Esophagus squamous epithelium (tissue), 5 donors: Measurements from ENCODE around the gene ANO6. TPM values are rescaled to one million over a fixed set of nuclear protein-coding genes. Genes with fewer than 3 reads are reported as not detected.

Experiments used
- DNase-seq: peaks from one replicate; lab custom pipeline; 2025; lab: John Stamatoyannopoulos, UW
- H3K27ac ChIP-seq, 4 donors: fragments of 200-600 bp; sonication (generic); one replicate each; pipeline ENCODE4 v1.5.1; 2016 to 2019; ENCODE audit warnings: mild to moderate bottlenecking in 1 of 4
- H3K27me3 ChIP-seq, 4 donors: fragments of 200-600 bp; sonication (generic); 1 replicate in 3 of 4; 2 replicates in 1 of 4; pipeline versions ENCODE4 v1.5.1 to v1.6.0; 2017 to 2021; ENCODE audit warnings: antibody characterized with exemption in 1 of 4
- H3K36me3 ChIP-seq, 3 donors: fragments of 200-600 bp; sonication (generic); one replicate each; pipeline ENCODE4 v1.5.1; 2016 to 2019
- H3K4me1 ChIP-seq, 3 donors: fragments of 200-600 bp; sonication (generic); one replicate each; pipeline ENCODE4 v1.5.1; 2017 to 2019
- H3K4me3 ChIP-seq, 4 donors: fragments of 200-600 bp; sonication (generic); 1 replicate in 3 of 4; 2 replicates in 1 of 4; pipeline ENCODE4 v1.5.1; 2016 to 2019; ENCODE audit warnings: mild to moderate bottlenecking in 2 of 4, moderate library complexity in 1 of 4
- H3K9me3 ChIP-seq, 3 donors: fragments of 200-600 bp; sonication (generic); one replicate each; pipeline ENCODE4 v1.5.1; 2016 to 2019
- POLR2A ChIP-seq, 4 donors: fragments of 450-650 bp; IDR thresholded peaks; one replicate each; pipeline ENCODE4 v1.6.1; 2017; ENCODE audit warnings: antibody characterized with exemption in 4 of 4, mild to moderate bottlenecking in 4 of 4, moderate library complexity in 3 of 4
- WGBS, 2 donors: methylation state at CpG; one replicate each; pipeline ENCODE4 v1.1.5; 2018; 5-methylcytosine and 5-hydroxymethylcytosine counted together
- intact Hi-C: fragments of 100-400 bp; cut with DNase I; formaldehyde crosslinking; loops from one replicate; pipeline ENCODE4 v1.15.0; 2022
- total RNA-seq, 4 donors: library from RNA; depleted of rRNA; stranded (reverse); fragments of >200 nt; gene quantifications; one replicate each; pipeline ENCODE4 v1.1.0, GENCODE V29; 2016
- TF ChIP-seq, protein P1 (sequence below), 6 experiments: fragments of 450-650 bp in 4 of 6; fragments of 200-600 bp in 2 of 6; sonication (generic) in 2 of 6; IDR thresholded peaks; one replicate each; pipeline ENCODE4 v1.5.1; 2016 to 2019; ENCODE audit warnings: antibody characterized with exemption in 6 of 6, mild to moderate bottlenecking in 4 of 6, moderate library complexity in 4 of 6
- donor health status: DM: yes; HTN: yes; CAD: no.

The ANO6 gene
- total RNA-seq, 4 donors from 2014 or later, result 13.0 to 40.8 (median 25.1) TPM

DNA sequence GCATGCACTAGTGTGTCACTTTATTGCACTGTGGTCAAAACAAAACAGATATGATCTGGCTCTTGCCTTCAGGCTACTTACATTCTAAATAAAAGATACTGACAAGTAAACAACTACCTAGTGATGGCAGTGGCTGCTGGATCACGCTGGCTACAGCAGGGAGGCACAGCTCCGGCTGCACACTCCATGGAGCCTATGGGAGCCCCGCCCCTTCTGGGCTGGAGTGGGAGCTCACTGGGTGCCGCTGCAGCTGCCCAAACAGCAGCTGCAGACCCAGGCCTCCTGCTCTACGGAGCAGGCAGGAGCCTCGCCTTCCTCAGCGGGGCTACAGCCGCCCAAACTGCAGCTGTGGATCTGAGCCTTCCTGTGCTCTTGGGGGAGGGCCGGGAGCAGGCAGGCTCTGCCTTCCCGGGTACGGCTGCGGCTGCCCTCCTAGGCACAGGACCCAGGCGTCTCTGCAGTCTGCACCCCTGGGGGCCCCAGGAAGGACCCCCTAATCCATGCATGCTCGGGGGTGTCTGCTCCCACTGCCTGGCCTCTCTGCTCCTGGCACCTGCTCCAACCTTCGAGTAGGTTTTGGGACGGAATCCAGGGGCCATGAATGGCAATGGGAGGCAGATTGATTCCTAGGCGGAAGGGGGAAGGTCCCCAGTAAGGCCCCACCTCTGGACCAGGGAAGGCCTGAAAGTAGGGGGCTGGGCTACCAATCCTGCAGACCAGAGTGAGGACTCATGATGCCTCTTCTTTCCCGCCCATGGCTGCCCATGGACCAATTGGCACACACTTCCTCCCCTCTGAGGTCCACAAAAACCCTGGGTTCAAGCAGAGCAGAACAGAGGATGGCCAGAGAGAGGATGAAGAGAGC lies 253.1 kb downstream of the ANO6 start:
- H3K27ac ChIP-seq, result no peak overlapping the region
- 53% methylated on average over 2 of the region's 18 CpGs; no CpG with 5 or more reads in 1 of the 2 donors for WGBS, 2 donors
- DNase-seq, result no peak

DNA sequence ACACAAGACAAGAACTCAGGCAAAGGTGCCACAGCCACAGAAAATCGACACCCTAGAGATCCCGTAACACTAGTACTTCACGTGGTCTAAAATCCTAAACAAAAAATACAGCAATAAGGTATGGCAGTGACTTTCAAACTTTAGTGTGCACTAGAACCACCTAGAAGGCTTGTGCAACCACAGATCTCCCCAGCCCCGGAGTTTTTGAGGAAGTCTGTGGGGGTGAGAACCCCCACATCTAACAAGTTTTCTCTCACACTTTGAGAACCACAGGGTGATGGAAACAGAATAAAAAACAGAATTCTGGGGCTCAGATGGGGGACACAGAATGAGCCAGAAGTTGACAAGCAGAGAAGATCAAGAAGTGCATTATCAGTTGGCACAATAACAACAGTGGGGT lies 254.0 kb downstream of the ANO6 start:
- Histone ChIP-seq H3K4me1 (no peaks in the 10 kb centered on the region), H3K9me3 (no peaks in the 10 kb centered on the region), H3K27ac (no peak overlapping the region), H3K36me3 (no peaks in the 10 kb centered on the region), H3K4me3 (no peak overlapping the region), H3K27me3 (peaks cover 0 to 14% (median 0%) of the 10 kb centered on the region in 4 donors)
- DNase-seq, result no peak
- TF ChIP-seq POLR2A (IDR thresholded peaks at IDR 0.05), result no peak
- TF ChIP-seq, protein P1, sequence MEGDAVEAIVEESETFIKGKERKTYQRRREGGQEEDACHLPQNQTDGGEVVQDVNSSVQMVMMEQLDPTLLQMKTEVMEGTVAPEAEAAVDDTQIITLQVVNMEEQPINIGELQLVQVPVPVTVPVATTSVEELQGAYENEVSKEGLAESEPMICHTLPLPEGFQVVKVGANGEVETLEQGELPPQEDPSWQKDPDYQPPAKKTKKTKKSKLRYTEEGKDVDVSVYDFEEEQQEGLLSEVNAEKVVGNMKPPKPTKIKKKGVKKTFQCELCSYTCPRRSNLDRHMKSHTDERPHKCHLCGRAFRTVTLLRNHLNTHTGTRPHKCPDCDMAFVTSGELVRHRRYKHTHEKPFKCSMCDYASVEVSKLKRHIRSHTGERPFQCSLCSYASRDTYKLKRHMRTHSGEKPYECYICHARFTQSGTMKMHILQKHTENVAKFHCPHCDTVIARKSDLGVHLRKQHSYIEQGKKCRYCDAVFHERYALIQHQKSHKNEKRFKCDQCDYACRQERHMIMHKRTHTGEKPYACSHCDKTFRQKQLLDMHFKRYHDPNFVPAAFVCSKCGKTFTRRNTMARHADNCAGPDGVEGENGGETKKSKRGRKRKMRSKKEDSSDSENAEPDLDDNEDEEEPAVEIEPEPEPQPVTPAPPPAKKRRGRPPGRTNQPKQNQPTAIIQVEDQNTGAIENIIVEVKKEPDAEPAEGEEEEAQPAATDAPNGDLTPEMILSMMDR (IDR thresholded peaks at IDR 0.05), result no peak
- intact Hi-C loops, result no loop called here
- WGBS, 2 donors, result 61 to 79% methylated on average over 3 to 4 of the region's 4 CpGs

More for the DNA sequence above, 253.1 kb downstream of the ANO6 start:
- intact Hi-C loops, result no loop called here
- no peak overlapping the region for H3K4me3 ChIP-seq
- peaks cover 0 to 14% (median 0%) of the 10 kb centered on the region in 4 donors for H3K27me3 ChIP-seq
- H3K36me3 ChIP-seq, result no peaks in the 10 kb centered on the region
- no peaks in the 10 kb centered on the region for H3K4me1 ChIP-seq
- TF ChIP-seq, protein P1 (IDR thresholded peaks at IDR 0.05), result no peak
- no peak for TF ChIP-seq POLR2A (IDR thresholded peaks at IDR 0.05)
- H3K9me3 ChIP-seq, result no peaks in the 10 kb centered on the region

- DNase-seq, result no peak
- intact Hi-C loops, result no loop called here
- 67% methylated on average over 3 of the region's 3 CpGs for WGBS, 2 donors
- H3K27ac ChIP-seq, result no peak overlapping the region
- no peaks in the 10 kb centered on the region for H3K9me3 ChIP-seq
- H3K4me3 ChIP-seq, result no peak overlapping the region
- H3K36me3 ChIP-seq, result no peaks in the 10 kb centered on the region
- peaks cover 0 to 14% (median 0%) of the 10 kb centered on the region in 4 donors for H3K27me3 ChIP-seq
- no peaks in the 10 kb centered on the region for H3K4me1 ChIP-seq
- TF ChIP-seq, protein P1 (IDR thresholded peaks at IDR 0.05), result no peak
- no peak for TF ChIP-seq POLR2A (IDR thresholded peaks at IDR 0.05)
These were observed 257.7 kb downstream of the ANO6 start for GRCh38 chr12:45473636-45474035.

- intact Hi-C loops, result no loop called here
- no peak for DNase-seq
- Histone ChIP-seq H3K36me3 (no peaks in the 10 kb centered on the region), H3K4me3 (no peak overlapping the region), H3K27me3 (no peaks in the 10 kb centered on the region), H3K4me1 (no peaks in the 10 kb centered on the region), H3K27ac (no peak overlapping the region), H3K9me3 (peaks cover 0 to 4% (median 0%) of the 10 kb centered on the region in 3 donors)
- no peak for TF ChIP-seq POLR2A (IDR thresholded peaks at IDR 0.05)
- TF ChIP-seq, protein P1 (IDR thresholded peaks at IDR 0.05), result no peak
These were observed 259.7 kb downstream of the ANO6 start for GRCh38 chr12:45475594-45475993.

DNA sequence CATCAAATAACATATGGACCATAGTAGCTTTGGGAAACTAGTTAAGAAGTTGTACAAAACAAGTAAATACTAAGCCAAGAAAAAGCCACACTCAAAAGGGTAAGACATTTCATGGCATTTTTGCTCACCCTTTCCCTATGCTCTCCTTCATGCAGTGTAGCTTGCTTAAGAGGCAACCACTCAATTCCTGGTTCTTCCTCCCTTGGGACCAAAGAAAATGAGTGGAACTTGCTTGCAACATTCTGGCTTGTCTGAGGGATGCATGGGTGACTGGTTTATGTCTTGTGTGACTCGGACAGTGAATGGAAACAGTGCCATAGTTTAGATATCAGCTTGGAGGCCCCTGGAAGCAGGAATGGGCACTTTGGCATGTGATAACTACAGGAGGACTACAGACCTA lies 261.6 kb downstream of the ANO6 start:
- no peaks in the 10 kb centered on the region for H3K4me1 ChIP-seq
- H3K36me3 ChIP-seq, result no peaks in the 10 kb centered on the region
- H3K27ac ChIP-seq, result no peak overlapping the region
- H3K4me3 ChIP-seq, result no peak overlapping the region
- DNase-seq, result no peak
- TF ChIP-seq, protein P1 (IDR thresholded peaks at IDR 0.05), result no peak
- TF ChIP-seq POLR2A (IDR thresholded peaks at IDR 0.05), result no peak
- WGBS, 2 donors, result 94 to 100% methylated on average over 1 of the region's 1 CpG
- intact Hi-C loops, result no loop called here
- peaks cover 0 to 4% (median 0%) of the 10 kb centered on the region in 3 donors for H3K9me3 ChIP-seq
- H3K27me3 ChIP-seq, result no peaks in the 10 kb centered on the region
